Cardiac muscle cell (in vitro differentiated cells and primary cell): Measurements from ENCODE around the gene CALCB. TPM values are rescaled to one million over a fixed set of nuclear protein-coding genes. Genes with fewer than 3 reads are reported as not detected.

ENCODE experiments used
- DNase-seq, 2 donors: peaks; one replicate each; pipeline versions ENCODE4 v3.0.0 to v3.0.0-alpha.2; 2010 to 2017; ENCODE audit warnings: low read depth in 1 of 2, low spot score in 1 of 2
- H3K27ac ChIP-seq: fragments of 200-600 bp; sonication (generic); 2 replicates; pipeline ENCODE4 v1.5.1; 2016
- H3K27me3 ChIP-seq: fragments of 200-600 bp; sonication (generic); 2 replicates; pipeline ENCODE4 v1.6.0; 2016; ENCODE audit warnings: control low read depth
- H3K36me3 ChIP-seq: fragments of 200-600 bp; sonication (generic); 2 replicates; pipeline ENCODE4 v1.5.1; 2016; ENCODE audit warnings: control low read depth
- H3K4me1 ChIP-seq: fragments of 200-600 bp; sonication (generic); 2 replicates; pipeline ENCODE4 v1.8.1; 2017; ENCODE audit warnings: low read depth, mild to moderate bottlenecking, mixed run types
- H3K4me3 ChIP-seq: fragments of 200-600 bp; sonication (generic); 2 replicates; pipeline ENCODE4 v1.5.1; 2016; ENCODE audit warnings: mild to moderate bottlenecking
- H3K9me3 ChIP-seq: fragments of 200-600 bp; sonication (generic); 2 replicates; pipeline ENCODE4 v1.5.1; 2017; ENCODE audit warnings: low read depth, mild to moderate bottlenecking, control low read depth
- CTCF ChIP-seq: IDR thresholded peaks from 2 replicates; pipeline ENCODE4 v1.5.1; 2012; ENCODE audit warnings: low read depth, mild to moderate bottlenecking, low read length
- polyA plus RNA-seq: library from polyadenylated mRNA; unstranded; fragments of >200 nt; fragmentation: Nextera tagmentation; extraction: Ambion mirVana; gene quantifications from 2 replicates; pipeline ENCODE4 v1.2.1, GENCODE V29; 2016
- total RNA-seq: library from RNA; depleted of rRNA; stranded (reverse); fragments of >200 nt; gene quantifications from 2 replicates; pipeline ENCODE4 v1.2.3, GENCODE V29; 2016

The CALCB gene
- total and polyA plus RNA-seq, 2 experiments from 2014 or later: 0.81 TPM; not detected in 1

GRCh38 chr11:15115686-15116085 is 42.3 kb downstream of the CALCB start:
- Histone ChIP-seq H3K4me1 (no peaks in the 10 kb centered on the region), H3K9me3 (no peaks in the 10 kb centered on the region), H3K27me3 (peaks cover 34% of the 10 kb centered on the region), H3K36me3 (no peaks in the 10 kb centered on the region), H3K4me3 (no peak overlapping the region), H3K27ac (no peak overlapping the region)
- no peak for DNase-seq
- TF ChIP-seq CTCF: no peak

- H3K4me1 ChIP-seq: no peaks in the 10 kb centered on the region
- no peak for TF ChIP-seq CTCF
- H3K36me3 ChIP-seq: no peaks in the 10 kb centered on the region
- no peak overlapping the region for H3K4me3 ChIP-seq
- H3K27me3 ChIP-seq: peaks cover 34% of the 10 kb centered on the region
- no peak for DNase-seq
- H3K9me3 ChIP-seq: no peaks in the 10 kb centered on the region
- H3K27ac ChIP-seq: no peak overlapping the region
These were observed 44.4 kb downstream of the CALCB start for GRCh38 chr11:15117751-15118150.

- H3K27ac ChIP-seq: no peak overlapping the region
- H3K4me3 ChIP-seq: no peak overlapping the region
- no peaks in the 10 kb centered on the region for H3K36me3 ChIP-seq
- TF ChIP-seq CTCF: no peak
- H3K27me3 ChIP-seq: peaks cover 31% of the 10 kb centered on the region
- no peaks in the 10 kb centered on the region for H3K4me1 ChIP-seq
- no peak for DNase-seq
- no peaks in the 10 kb centered on the region for H3K9me3 ChIP-seq
These were observed 45.0 kb downstream of the CALCB start for GRCh38 chr11:15118431-15118830.

- no peaks in the 10 kb centered on the region for H3K4me1 ChIP-seq
- DNase-seq: no peak
- no peaks in the 10 kb centered on the region for H3K9me3 ChIP-seq
- no peak for TF ChIP-seq CTCF
- peaks cover 21% of the 10 kb centered on the region for H3K27me3 ChIP-seq
- H3K36me3 ChIP-seq: no peaks in the 10 kb centered on the region
- no peak overlapping the region for H3K27ac ChIP-seq
- no peak overlapping the region for H3K4me3 ChIP-seq
These were observed 46.0 kb downstream of the CALCB start for GRCh38 chr11:15119352-15119751.

- no peak for DNase-seq
- no peaks in the 10 kb centered on the region for H3K36me3 ChIP-seq
- peaks cover 17% of the 10 kb centered on the region for H3K27me3 ChIP-seq
- no peaks in the 10 kb centered on the region for H3K9me3 ChIP-seq
- H3K27ac ChIP-seq: no peak overlapping the region
- no peaks in the 10 kb centered on the region for H3K4me1 ChIP-seq
- no peak overlapping the region for H3K4me3 ChIP-seq
- TF ChIP-seq CTCF: no peak
These were observed 46.4 kb downstream of the CALCB start for GRCh38 chr11:15119826-15120225.

- H3K9me3 ChIP-seq: no peaks in the 10 kb centered on the region
- no peaks in the 10 kb centered on the region for H3K4me1 ChIP-seq
- H3K27me3 ChIP-seq: no peaks in the 10 kb centered on the region
- H3K4me3 ChIP-seq: no peak overlapping the region
- DNase-seq: peak in 1 of 2 donors; percentile 54
- no peak for TF ChIP-seq CTCF
- no peak overlapping the region for H3K27ac ChIP-seq
- no peaks in the 10 kb centered on the region for H3K36me3 ChIP-seq
These were observed 50.5 kb downstream of the CALCB start for GRCh38 chr11:15123849-15124248.
